ENCODE results near the gene TBC1D14.

TBC1D14 gene

DNA sequence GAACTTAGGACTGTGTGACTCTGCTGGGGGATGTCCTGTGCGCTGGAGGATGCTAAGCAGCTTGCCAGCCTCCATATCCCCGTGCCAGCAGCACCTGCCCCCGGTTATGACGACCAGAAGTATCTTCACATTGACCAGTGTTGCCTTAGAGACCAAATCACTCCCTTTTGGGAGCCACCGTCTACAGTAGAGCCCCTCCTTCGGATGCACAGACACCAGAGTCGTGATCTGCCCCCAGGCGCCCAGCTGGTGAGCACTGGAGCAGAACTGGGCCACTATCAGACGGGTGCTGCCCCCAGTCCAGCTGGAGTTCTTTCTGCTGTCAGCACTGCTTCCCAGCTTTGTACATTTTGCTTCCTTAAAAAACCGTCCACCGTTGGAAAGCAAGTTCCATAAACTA lies 103.5 kb downstream of the TBC1D14 start:
- no peaks in the 10 kb centered on the region for H3K9me2 ChIP-seq (replicated peaks; ENCODE audit: insufficient read depth, low read length)
- no peak overlapping the region for H3K27ac ChIP-seq (ENCODE audit: low read depth, low read length)
- no peak overlapping the region for H3K4me3 ChIP-seq (ENCODE audit: insufficient read depth, low read length, poor library complexity, severe bottlenecking)
- H4K20me1 ChIP-seq (ENCODE audit: low read depth, low read length) = no peaks in the 10 kb centered on the region
- H2AFZ ChIP-seq (ENCODE audit: low read depth, low read length, severe bottlenecking) = no peak overlapping the region
- H3K9ac ChIP-seq (ENCODE audit: low read length) = no peak overlapping the region
- H3K27me3 ChIP-seq (ENCODE audit: low read length) = no peaks in the 10 kb centered on the region
- no peak overlapping the region for H3K4me2 ChIP-seq (ENCODE audit: low read depth, low read length, poor library complexity, severe bottlenecking)
- H3K9me3 ChIP-seq (ENCODE audit: insufficient read depth, low read length) = no peaks in the 10 kb centered on the region
- H3K79me2 ChIP-seq (ENCODE audit: insufficient read depth, low read length) = no peaks in the 10 kb centered on the region
- H3F3A ChIP-seq (ENCODE audit: insufficient read depth) = no peaks in the 10 kb centered on the region
- H3K36me3 ChIP-seq (ENCODE audit: low read length) = 0 out of 2 replicates have a peak, but pooled peaks cover 7% of the 10 kb centered on the region
- TF ChIP-seq EZH2phosphoT487 (conservative IDR thresholded peaks at IDR 0.05; ENCODE audit: low read length) = no peak
- TF ChIP-seq, protein P1, sequence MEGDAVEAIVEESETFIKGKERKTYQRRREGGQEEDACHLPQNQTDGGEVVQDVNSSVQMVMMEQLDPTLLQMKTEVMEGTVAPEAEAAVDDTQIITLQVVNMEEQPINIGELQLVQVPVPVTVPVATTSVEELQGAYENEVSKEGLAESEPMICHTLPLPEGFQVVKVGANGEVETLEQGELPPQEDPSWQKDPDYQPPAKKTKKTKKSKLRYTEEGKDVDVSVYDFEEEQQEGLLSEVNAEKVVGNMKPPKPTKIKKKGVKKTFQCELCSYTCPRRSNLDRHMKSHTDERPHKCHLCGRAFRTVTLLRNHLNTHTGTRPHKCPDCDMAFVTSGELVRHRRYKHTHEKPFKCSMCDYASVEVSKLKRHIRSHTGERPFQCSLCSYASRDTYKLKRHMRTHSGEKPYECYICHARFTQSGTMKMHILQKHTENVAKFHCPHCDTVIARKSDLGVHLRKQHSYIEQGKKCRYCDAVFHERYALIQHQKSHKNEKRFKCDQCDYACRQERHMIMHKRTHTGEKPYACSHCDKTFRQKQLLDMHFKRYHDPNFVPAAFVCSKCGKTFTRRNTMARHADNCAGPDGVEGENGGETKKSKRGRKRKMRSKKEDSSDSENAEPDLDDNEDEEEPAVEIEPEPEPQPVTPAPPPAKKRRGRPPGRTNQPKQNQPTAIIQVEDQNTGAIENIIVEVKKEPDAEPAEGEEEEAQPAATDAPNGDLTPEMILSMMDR (IDR thresholded peaks at IDR 0.05; ENCODE audit: insufficient read depth, low read length, poor library complexity, severe bottlenecking) = no peak

DNA sequence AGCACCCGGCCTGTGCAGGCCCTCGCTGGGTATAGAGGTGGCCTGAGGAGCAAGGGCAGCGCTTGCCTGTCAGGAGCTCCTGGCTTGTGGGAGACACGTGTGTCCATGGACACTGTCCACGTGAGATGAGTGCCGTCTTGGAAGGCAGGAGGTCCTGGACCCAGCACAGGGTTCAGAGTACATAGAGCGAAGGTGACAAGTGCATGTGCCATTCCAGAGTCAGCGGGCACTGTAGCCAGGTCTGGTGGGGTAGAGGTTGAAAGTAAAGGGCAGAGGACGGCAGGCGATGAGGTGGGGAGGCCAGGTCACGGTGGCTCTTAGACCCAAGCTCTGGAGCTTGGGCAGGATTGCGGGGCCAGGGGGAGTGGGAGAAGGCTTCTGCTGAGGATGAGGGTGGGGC lies 105.2 kb downstream of the TBC1D14 start:
- Histone ChIP-seq H3K9me2 (replicated peaks; ENCODE audit: insufficient read depth, low read length) (no peaks in the 10 kb centered on the region), H3K4me2 (ENCODE audit: low read depth, low read length, poor library complexity, severe bottlenecking) (no peak overlapping the region), H3K27me3 (ENCODE audit: low read length) (no peaks in the 10 kb centered on the region), H3F3A (ENCODE audit: insufficient read depth) (no peaks in the 10 kb centered on the region), H3K9me3 (ENCODE audit: insufficient read depth, low read length) (no peaks in the 10 kb centered on the region), H3K79me2 (ENCODE audit: insufficient read depth, low read length) (no peaks in the 10 kb centered on the region), H2AFZ (ENCODE audit: low read depth, low read length, severe bottlenecking) (no peak overlapping the region), H4K20me1 (ENCODE audit: low read depth, low read length) (no peaks in the 10 kb centered on the region), H3K9ac (ENCODE audit: low read length) (no peak overlapping the region), H3K27ac (ENCODE audit: low read depth, low read length) (no peak overlapping the region), H3K4me3 (ENCODE audit: insufficient read depth, low read length, poor library complexity, severe bottlenecking) (no peak overlapping the region), H3K36me3 (ENCODE audit: low read length) (0 out of 2 replicates have a peak, but pooled peaks cover 7% of the 10 kb centered on the region)
- no peak for TF ChIP-seq EZH2phosphoT487 (conservative IDR thresholded peaks at IDR 0.05; ENCODE audit: low read length)

GRCh38 chr4:7015383-7016035 lies 105.9 kb downstream of the TBC1D14 start:
- H3K9me3 ChIP-seq (ENCODE audit: insufficient read depth, low read length) = no peaks in the 10 kb centered on the region
- H3K4me3 ChIP-seq (ENCODE audit: insufficient read depth, low read length, poor library complexity, severe bottlenecking) = no peak overlapping the region
- no peak for TF ChIP-seq EZH2phosphoT487 (conservative IDR thresholded peaks at IDR 0.05; ENCODE audit: low read length)
- TF ChIP-seq, protein P1 (IDR thresholded peaks at IDR 0.05; ENCODE audit: insufficient read depth, low read length, poor library complexity, severe bottlenecking) = no peak
- no peak overlapping the region for H3K9ac ChIP-seq (ENCODE audit: low read length)
- no peaks in the 10 kb centered on the region for H4K20me1 ChIP-seq (ENCODE audit: low read depth, low read length)
- no peaks in the 10 kb centered on the region for H3K27me3 ChIP-seq (ENCODE audit: low read length)
- H3K36me3 ChIP-seq (ENCODE audit: low read length) = 0 out of 2 replicates have a peak, but pooled peaks cover 7% of the 10 kb centered on the region
- no peaks in the 10 kb centered on the region for H3K9me2 ChIP-seq (replicated peaks; ENCODE audit: insufficient read depth, low read length)
- no peak overlapping the region for H3K4me2 ChIP-seq (ENCODE audit: low read depth, low read length, poor library complexity, severe bottlenecking)
- H3F3A ChIP-seq (ENCODE audit: insufficient read depth) = no peaks in the 10 kb centered on the region
- H3K79me2 ChIP-seq (ENCODE audit: insufficient read depth, low read length) = no peaks in the 10 kb centered on the region
- no peak overlapping the region for H3K27ac ChIP-seq (ENCODE audit: low read depth, low read length)
- no peak overlapping the region for H2AFZ ChIP-seq (ENCODE audit: low read depth, low read length, severe bottlenecking)

GRCh38 chr4:7016086-7016485 lies 106.5 kb downstream of the TBC1D14 start:
- Histone ChIP-seq H3K27me3 (ENCODE audit: low read length) (no peaks in the 10 kb centered on the region), H3K9me2 (replicated peaks; ENCODE audit: insufficient read depth, low read length) (no peaks in the 10 kb centered on the region), H3K27ac (ENCODE audit: low read depth, low read length) (no peak overlapping the region), H3K79me2 (ENCODE audit: insufficient read depth, low read length) (no peaks in the 10 kb centered on the region), H3K9ac (ENCODE audit: low read length) (no peak overlapping the region), H3K9me3 (ENCODE audit: insufficient read depth, low read length) (no peaks in the 10 kb centered on the region), H2AFZ (ENCODE audit: low read depth, low read length, severe bottlenecking) (no peak overlapping the region), H3K4me2 (ENCODE audit: low read depth, low read length, poor library complexity, severe bottlenecking) (no peak overlapping the region), H3K36me3 (ENCODE audit: low read length) (0 out of 2 replicates have a peak, but pooled peaks cover 3% of the 10 kb centered on the region), H3F3A (ENCODE audit: insufficient read depth) (no peaks in the 10 kb centered on the region), H4K20me1 (ENCODE audit: low read depth, low read length) (no peaks in the 10 kb centered on the region), H3K4me3 (ENCODE audit: insufficient read depth, low read length, poor library complexity, severe bottlenecking) (no peak overlapping the region)
- TF ChIP-seq, protein P1 (IDR thresholded peaks at IDR 0.05; ENCODE audit: insufficient read depth, low read length, poor library complexity, severe bottlenecking) = no peak
- no peak for TF ChIP-seq EZH2phosphoT487 (conservative IDR thresholded peaks at IDR 0.05; ENCODE audit: low read length)

Measured in SU-DHL-6 (cell line).